ENCODE measurements around the gene BEST1.
"Not testable (repeated sequence)": the region's sequence is repeated elsewhere in the genome, so short reads cannot be mapped to it uniquely, and the experiment has no call there.

The BEST1 gene

DNA sequence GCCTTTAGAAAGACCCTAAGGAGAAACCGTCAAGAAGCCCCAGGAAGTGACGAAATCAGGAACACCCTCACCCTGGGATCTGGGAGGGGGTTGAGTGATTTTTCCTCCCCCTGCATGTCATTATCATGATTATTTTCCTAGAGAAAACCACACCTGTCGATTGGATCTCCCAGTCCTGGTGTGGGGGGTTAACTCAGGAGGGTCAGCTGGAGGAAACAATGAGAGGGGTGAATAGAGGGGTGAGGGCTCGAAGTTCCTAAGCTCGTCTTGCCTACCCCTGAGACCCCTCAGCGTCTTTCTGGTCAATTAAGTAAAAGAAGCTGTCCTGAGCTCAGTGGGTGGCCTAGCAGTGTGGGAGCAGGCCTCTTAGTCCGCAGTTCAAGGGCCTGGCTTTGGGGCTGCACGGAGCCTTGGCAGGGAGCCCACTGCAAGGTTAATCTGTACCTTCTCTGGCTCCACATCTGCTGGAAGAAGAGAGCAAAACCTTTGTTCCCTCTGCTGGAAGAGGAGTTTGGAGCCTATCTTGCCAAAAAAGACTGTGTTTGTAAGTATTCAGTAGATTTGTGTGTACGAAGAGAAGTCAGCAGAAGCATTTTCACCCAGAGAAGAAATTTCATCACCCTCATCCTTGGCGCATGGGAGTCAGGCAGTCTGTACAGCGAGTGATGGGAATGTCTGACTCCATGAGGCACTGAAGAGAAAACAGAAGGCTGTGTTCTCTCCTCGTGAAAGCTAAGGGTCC lies 51.5 kb downstream of the BEST1 start:
- DNase-seq (ENCODE audit: low read depth, low spot score) = no peak
- CTCF ChIA-PET = no interaction called here
- TF ChIP-seq, protein P1, sequence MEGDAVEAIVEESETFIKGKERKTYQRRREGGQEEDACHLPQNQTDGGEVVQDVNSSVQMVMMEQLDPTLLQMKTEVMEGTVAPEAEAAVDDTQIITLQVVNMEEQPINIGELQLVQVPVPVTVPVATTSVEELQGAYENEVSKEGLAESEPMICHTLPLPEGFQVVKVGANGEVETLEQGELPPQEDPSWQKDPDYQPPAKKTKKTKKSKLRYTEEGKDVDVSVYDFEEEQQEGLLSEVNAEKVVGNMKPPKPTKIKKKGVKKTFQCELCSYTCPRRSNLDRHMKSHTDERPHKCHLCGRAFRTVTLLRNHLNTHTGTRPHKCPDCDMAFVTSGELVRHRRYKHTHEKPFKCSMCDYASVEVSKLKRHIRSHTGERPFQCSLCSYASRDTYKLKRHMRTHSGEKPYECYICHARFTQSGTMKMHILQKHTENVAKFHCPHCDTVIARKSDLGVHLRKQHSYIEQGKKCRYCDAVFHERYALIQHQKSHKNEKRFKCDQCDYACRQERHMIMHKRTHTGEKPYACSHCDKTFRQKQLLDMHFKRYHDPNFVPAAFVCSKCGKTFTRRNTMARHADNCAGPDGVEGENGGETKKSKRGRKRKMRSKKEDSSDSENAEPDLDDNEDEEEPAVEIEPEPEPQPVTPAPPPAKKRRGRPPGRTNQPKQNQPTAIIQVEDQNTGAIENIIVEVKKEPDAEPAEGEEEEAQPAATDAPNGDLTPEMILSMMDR (IDR thresholded peaks at IDR 0.05; ENCODE audit: insufficient read depth, low read length, missing control alignments) = no peak
- POLR2A ChIA-PET = no interaction called here
- no peak overlapping the region for H3K4me3 ChIP-seq (ENCODE audit: low read depth, low read length)

DNA sequence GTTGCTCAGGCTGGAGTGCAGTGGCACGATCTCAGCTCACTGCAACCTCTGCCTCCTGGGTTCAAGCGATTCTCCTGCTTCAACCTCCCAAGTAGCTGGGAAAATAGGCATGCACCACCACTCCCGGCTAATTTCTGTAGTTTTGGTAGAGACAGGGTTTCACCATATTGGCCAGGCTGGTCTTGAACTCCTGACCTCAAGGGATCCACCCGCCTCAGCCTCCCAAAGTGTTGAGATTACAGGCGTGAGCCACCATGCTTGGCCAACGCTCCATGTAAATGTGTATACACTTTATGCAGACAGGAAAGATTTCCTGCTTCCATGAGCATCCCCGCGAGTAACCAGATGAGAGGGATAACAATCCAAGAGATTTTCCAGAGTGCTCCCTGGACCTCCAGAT lies 52.1 kb downstream of the BEST1 start:
- CTCF ChIA-PET; DNase-seq (ENCODE audit: low read depth, low spot score); H3K4me3 ChIP-seq (ENCODE audit: low read depth, low read length); POLR2A ChIA-PET: not testable (repeated sequence)

DNA sequence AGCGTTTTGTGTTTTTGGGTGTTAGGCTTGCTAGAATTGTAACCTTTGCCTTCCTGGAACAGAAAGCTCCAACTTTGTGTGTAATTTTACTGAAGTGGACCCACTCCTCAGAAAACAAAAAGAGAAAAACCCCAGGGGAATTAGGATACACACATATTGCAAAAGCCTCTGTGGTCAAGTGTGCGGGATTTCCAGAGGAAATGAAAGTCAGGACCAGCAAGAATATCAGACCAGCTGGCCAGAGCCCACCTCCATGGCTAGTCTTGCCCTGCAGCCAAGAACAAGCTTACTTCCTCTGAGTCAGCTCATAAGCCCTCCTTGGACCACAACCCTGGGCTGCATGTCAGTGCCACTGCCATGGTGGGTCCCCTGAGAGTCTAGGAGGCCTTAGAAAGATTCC lies 54.3 kb downstream of the BEST1 start:
- ChIA-PET CTCF (interaction anchor here (1.3 kb wide), 1 partner anchor 107 kb away, joined by 8 read pairs; no protein-coding TSS in a partner anchor), POLR2A (interaction anchor here (1.0 kb wide), 1 partner anchor 37 kb away, joined by 3 read pairs; no protein-coding TSS in a partner anchor)
- DNase-seq (ENCODE audit: low read depth, low spot score) = peak; percentile 29
- TF ChIP-seq, protein P1 (IDR thresholded peaks at IDR 0.05; ENCODE audit: insufficient read depth, low read length, missing control alignments) = no peak
- no peak overlapping the region for H3K4me3 ChIP-seq (ENCODE audit: low read depth, low read length)

DNA sequence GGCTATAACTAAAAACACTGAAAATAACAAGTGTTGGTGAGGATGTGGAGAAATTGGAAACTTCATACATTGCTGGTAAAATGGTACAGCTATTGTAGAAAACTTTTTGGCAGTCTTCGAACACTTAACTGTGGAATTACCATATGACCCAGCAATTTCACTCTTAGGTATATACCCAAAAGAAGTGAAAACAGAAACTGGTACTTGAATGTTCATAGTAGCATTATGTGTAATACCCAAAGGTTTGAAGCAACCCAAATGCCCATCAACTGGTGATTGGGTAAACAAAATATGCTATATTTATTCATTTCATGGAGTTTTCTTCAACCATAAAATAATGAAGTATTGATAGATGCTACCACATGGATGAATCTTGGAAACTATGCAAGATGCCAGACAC lies 58.0 kb downstream of the BEST1 start:
- no peak for DNase-seq (ENCODE audit: low read depth, low spot score)
- CTCF ChIA-PET = interaction anchor here (0.7 kb wide), 1 partner anchor 73 kb away, joined by 4 read pairs; no protein-coding TSS in a partner anchor
- TF ChIP-seq, protein P1 (IDR thresholded peaks at IDR 0.05; ENCODE audit: insufficient read depth, low read length, missing control alignments) = no peak
- POLR2A ChIA-PET = no interaction called here
- H3K4me3 ChIP-seq (ENCODE audit: low read depth, low read length) = no peak overlapping the region

DNA sequence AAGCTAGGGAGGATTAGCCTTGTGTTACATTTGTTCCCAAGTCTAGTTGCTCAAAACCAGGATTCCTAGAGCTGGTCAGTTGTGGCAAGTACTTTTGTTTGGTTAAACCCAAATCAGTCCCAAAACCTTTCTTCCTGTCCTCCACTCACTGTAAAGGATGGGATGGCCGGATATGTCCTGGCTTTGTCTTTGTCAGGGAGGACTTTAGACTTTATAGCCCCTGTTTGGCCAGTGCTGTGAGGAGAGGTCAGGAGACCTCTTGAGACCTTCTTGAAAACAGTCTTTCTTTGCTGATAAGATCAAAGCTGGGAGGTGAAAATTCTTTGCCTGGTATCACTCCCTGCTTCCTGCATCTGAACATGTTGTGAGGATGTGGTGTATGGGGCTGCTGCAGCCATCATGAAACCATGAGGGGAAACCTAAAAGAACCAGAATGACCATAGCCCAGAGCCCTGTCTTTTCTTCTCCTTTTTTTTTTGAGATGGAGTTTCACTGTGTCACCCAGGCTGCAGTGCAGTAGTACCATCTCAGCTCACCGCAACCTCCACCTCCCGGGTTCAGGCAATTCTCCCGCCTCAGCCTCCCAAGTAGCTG lies 60.9 kb downstream of the BEST1 start:
- POLR2A ChIA-PET = no interaction called here
- TF ChIP-seq, protein P1 (IDR thresholded peaks at IDR 0.05; ENCODE audit: insufficient read depth, low read length, missing control alignments) = no peak
- CTCF ChIA-PET = no interaction called here
- DNase-seq (ENCODE audit: low read depth, low spot score) = no peak
- no peak overlapping the region for H3K4me3 ChIP-seq (ENCODE audit: low read depth, low read length)

DNA sequence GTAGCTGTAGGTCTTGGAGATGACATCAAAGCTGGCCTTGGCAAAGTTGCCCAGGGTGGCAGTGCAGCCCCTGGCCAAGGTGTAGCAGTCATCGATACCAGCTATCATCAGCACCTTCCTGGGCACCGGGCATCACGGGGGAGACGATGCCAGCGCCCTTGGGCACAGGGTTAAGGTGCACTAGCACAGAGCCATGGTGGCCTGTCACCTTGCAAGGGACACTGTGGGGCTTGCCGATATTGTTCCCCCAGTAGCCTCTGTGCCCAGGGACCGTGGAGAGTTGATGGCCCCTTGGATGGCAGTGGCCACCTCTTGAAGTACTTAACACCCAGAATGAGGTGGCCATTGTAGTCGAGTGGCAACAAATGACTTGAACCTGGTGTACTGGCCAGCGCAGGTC lies 61.7 kb downstream of the BEST1 start:
- no peak for DNase-seq (ENCODE audit: low read depth, low spot score)
- TF ChIP-seq, protein P1 (IDR thresholded peaks at IDR 0.05; ENCODE audit: insufficient read depth, low read length, missing control alignments) = no peak
- H3K4me3 ChIP-seq (ENCODE audit: low read depth, low read length) = no peak overlapping the region
- ChIA-PET POLR2A (no interaction called here), CTCF (no interaction called here)

DNA sequence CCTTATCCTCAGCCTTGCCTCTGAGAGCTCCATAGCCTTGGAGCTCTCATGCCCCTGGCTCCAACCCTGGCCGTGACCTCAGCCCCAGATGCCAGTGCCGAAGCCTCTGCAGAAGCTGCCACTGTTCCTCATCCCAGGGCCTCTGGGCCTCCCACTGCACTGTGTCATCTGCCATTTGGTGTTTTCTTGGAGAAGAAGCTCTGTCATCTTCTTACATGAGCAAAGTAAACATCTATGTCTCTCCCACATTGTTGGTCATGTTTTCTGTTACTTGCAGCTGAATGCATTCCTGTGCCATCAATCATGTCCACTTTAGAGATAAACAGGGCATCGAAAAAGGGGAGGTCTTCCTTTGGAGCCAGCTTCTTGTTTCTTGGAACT lies 62.3 kb downstream of the BEST1 start:
- ChIA-PET POLR2A (no interaction called here), CTCF (no interaction called here)
- DNase-seq (ENCODE audit: low read depth, low spot score) = no peak
- TF ChIP-seq, protein P1 (IDR thresholded peaks at IDR 0.05; ENCODE audit: insufficient read depth, low read length, missing control alignments) = no peak
- H3K4me3 ChIP-seq (ENCODE audit: low read depth, low read length) = no peak overlapping the region

All from AG04449 (cell line).